HL-60 (cell line): ENCODE measurements around the gene SLC25A1.

ENCODE experiments used
- DNase-seq, 2 experiments: peaks; one replicate each; pipeline ENCODE4 v3.0.0-alpha.2; 2010 to 2020; ENCODE audit warnings: low read depth in 1 of 2, low spot score in 1 of 2
- H3K27ac ChIP-seq: fragments of 250-450 bp; sonication (Bioruptor Pico); replicated peaks from 2 replicates; pipeline ENCODE4 v1.5.1; 2020; ENCODE audit warnings: mild to moderate bottlenecking, moderate library complexity
- H3K27me3 ChIP-seq: fragments of 250-450 bp; sonication (Bioruptor Pico); 2 replicates; pipeline ENCODE4 v1.5.1; 2021; ENCODE audit warnings: mild to moderate bottlenecking, moderate library complexity; ENCODE audit not compliant: insufficient read depth, poor library complexity, severe bottlenecking
- H3K4me3 ChIP-seq: replicated peaks from 2 replicates; pipeline ENCODE4 v1.5.1; 2011; ENCODE audit warnings: mild to moderate bottlenecking, control low read depth, low read length; ENCODE audit not compliant: insufficient read depth
- CTCF ChIP-seq: IDR thresholded peaks from one replicate; pipeline ENCODE4 v1.5.1; 2011; ENCODE audit warnings: low read length, control low read depth, inconsistent platforms; ENCODE audit not compliant: insufficient read depth
- GABPA ChIP-seq: IDR thresholded peaks from 2 replicates; pipeline ENCODE4 v1.6.1; 2012; ENCODE audit warnings: low read depth
- POLR2AphosphoS5 ChIP-seq: IDR thresholded peaks from 2 replicates; pipeline ENCODE4 v1.6.1; 2012; ENCODE audit warnings: low read depth
- REST ChIP-seq: IDR thresholded peaks from 2 replicates; pipeline ENCODE4 v1.6.1; 2012; ENCODE audit warnings: low read depth; ENCODE audit not compliant: insufficient replicate concordance
- SPI1 ChIP-seq: IDR thresholded peaks from 2 replicates; pipeline ENCODE4 v1.6.1; 2012; ENCODE audit warnings: low read depth, mild to moderate bottlenecking, borderline replicate concordance

SLC25A1 gene

GRCh38 chr22:19126309-19127273, 51.9 kb downstream of the SLC25A1 start:
- no peak for DNase-seq
- no peak for TF ChIP-seq REST
- TF ChIP-seq GABPA, result no peak
- TF ChIP-seq CTCF, result no peak
- no peak for TF ChIP-seq POLR2AphosphoS5
- no peak for TF ChIP-seq SPI1
- H3K27me3 ChIP-seq, result no peaks in the 10 kb centered on the region
- no peak overlapping the region for H3K4me3 ChIP-seq
- H3K27ac ChIP-seq, result no peak overlapping the region
